OCI-LY7 (cell line): ENCODE results near the gene TRABD2B. TPM values are rescaled to one million over a fixed set of nuclear protein-coding genes. Genes with fewer than 3 reads are reported as not detected.

Experiments used
- BruUV-seq: library from RNA; stranded (reverse); fragments of 400-500 nt; replicated peaks from 2 replicates; lab custom pipeline; 2021; lab: Mats Ljungman, UMichigan
- CTCF ChIA-PET: fragments of 300-600 bp; sonication (Branson Sonifier 250); formaldehyde crosslinking; loops from one replicate; lab custom pipeline; 2022; ENCODE audit warnings: antibody characterized with exemption; ENCODE audit not compliant: unreplicated experiment; lab: Charles Lee
- POLR2A ChIA-PET: fragments of 300-600 bp; sonication (Branson Sonifier 250); formaldehyde crosslinking; loops from one replicate; lab custom pipeline; 2022; ENCODE audit warnings: antibody characterized with exemption; lab: Charles Lee
- DNase-seq: peaks from one replicate; pipeline ENCODE4 v3.0.0-alpha.2; 2015; ENCODE audit warnings: low spot score
- H2AFZ ChIP-seq: fragments of 200-600 bp; sonication (generic), shearing (Covaris generic); 2 replicates; pipeline ENCODE4 v1.6.1; 2014; ENCODE audit warnings: mild to moderate bottlenecking, antibody characterized with exemption, low read length, moderate library complexity
- H3K27ac ChIP-seq: fragments of 200-600 bp; sonication (generic); 2 replicates; pipeline ENCODE4 v1.5.1; 2014; ENCODE audit warnings: mixed run types, low read depth, mild to moderate bottlenecking, moderate library complexity, low read length, inconsistent platforms; ENCODE audit not compliant: poor library complexity, severe bottlenecking
- H3K36me3 ChIP-seq: fragments of 200-600 bp; sonication (generic); 2 replicates; pipeline ENCODE4 v1.6.1; 2014; ENCODE audit warnings: mild to moderate bottlenecking, antibody characterized with exemption, low read length, moderate library complexity, mixed read lengths; ENCODE audit not compliant: insufficient read depth
- H3K4me1 ChIP-seq: fragments of 200-600 bp; sonication (generic); 2 replicates; pipeline ENCODE4 v1.5.1; 2014; ENCODE audit warnings: mild to moderate bottlenecking, low read length; ENCODE audit not compliant: insufficient read depth, poor library complexity, severe bottlenecking
- H3K4me2 ChIP-seq: fragments of 200-600 bp; sonication (generic); 2 replicates; pipeline ENCODE4 v1.6.1; 2014; ENCODE audit warnings: mild to moderate bottlenecking, low read length
- H3K4me3 ChIP-seq: fragments of 200-600 bp; sonication (generic); 2 replicates; pipeline ENCODE4 v1.5.1; 2014; ENCODE audit warnings: mild to moderate bottlenecking, low read depth, low read length; ENCODE audit not compliant: poor library complexity, severe bottlenecking
- H3K79me2 ChIP-seq: fragments of 200-600 bp; sonication (generic); 2 replicates; pipeline ENCODE4 v1.6.1; 2016; ENCODE audit warnings: low read depth, mild to moderate bottlenecking, low read length, moderate library complexity, mixed read lengths; ENCODE audit not compliant: insufficient read depth
- H3K9me2 ChIP-seq: fragments of 200-600 bp; sonication (generic); 2 replicates; pipeline ENCODE4 v1.6.1; 2016; ENCODE audit warnings: mild to moderate bottlenecking, low read length, mixed read lengths; ENCODE audit not compliant: insufficient read depth
- H3K9me3 ChIP-seq: fragments of 200-600 bp; sonication (generic); 2 replicates; pipeline ENCODE4 v1.6.1; 2014; ENCODE audit warnings: mild to moderate bottlenecking, mixed run types, low read length, mixed read lengths
- H4K20me1 ChIP-seq: fragments of 200-600 bp; sonication (generic); 2 replicates; pipeline ENCODE4 v1.6.1; 2014; ENCODE audit warnings: mild to moderate bottlenecking, antibody characterized with exemption, low read length, moderate library complexity, mixed read lengths; ENCODE audit not compliant: insufficient read depth
- CTCF ChIP-seq: fragments of 200-600 bp; sonication (generic); conservative IDR thresholded peaks from 2 replicates; pipeline ENCODE4 v1.5.1; 2014; ENCODE audit warnings: mild to moderate bottlenecking, antibody characterized with exemption, low read length, moderate library complexity, mixed read lengths
- EZH2phosphoT487 ChIP-seq: fragments of 200-600 bp; sonication (generic); IDR thresholded peaks from 2 replicates; pipeline ENCODE4 v1.6.1; 2018; ENCODE audit warnings: low read depth, borderline replicate concordance, mild to moderate bottlenecking, mixed run types, antibody characterized with exemption, low read length, moderate library complexity, mixed read lengths
- intact Hi-C: fragments of 100-400 bp; cut with micrococcal nuclease; formaldehyde crosslinking; loops from one replicate; pipeline ENCODE4 v1.10.0; 2022; ENCODE audit not compliant: unreplicated experiment
- total RNA-seq, 2 experiments: library from RNA; depleted of rRNA in 1 of 2; stranded (reverse); fragments of >200 nt in 1 of 2; shearing (Covaris generic) in 1 of 2; gene quantifications; 2 replicates each; pipeline ENCODE4 v1.2.3, GENCODE V29; 2014 to 2022

Gene TRABD2B
- total RNA-seq, 2 experiments from 2014 or later = not detected

DNA sequence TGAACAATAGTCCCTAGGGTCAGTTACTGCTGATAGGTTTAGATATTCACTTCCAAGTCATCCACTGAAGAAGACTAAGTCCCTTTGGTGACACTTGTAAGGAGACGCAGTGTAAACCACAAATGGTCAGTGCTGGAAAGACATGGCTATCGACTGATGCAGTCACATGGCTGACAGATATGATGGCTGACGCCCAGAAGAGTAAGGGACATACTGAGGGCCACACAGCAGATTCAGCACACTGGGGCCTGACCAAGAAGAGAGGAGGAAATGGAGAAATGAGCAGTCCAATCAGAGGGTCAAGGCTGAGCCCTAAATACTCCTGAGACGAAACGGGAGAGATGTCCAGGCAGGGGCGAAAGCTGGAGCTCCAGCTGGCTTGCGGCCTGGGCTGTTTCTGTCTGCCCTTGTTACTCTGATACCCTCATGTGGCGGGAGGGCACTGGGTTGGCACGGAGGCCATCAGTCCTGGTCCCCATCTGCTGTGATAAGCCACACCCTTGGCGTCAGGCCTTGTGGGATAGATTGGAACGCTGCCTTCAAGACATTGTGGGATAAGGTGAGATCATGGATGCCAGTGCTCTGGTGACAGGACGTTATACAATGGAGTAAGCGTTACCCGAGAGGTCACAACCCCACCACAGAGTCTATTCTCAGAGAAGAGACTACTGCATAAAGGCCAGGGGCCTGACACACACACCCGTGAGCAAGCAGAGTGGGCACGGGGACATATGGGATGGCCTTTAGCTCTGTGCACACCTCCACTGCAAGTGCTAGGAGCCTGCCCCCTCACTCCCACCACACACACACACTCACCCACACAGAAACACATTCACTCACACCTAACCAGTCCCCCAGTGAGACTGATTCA lies 158.4 kb downstream of the TRABD2B start:
- intact Hi-C loops = no loop called here
- no TSS peak for BruUV-seq

GRCh38 chr1:47837866-47838561 lies 159.2 kb downstream of the TRABD2B start:
- H3K36me3 ChIP-seq = no peaks in the 10 kb centered on the region
- no peak for TF ChIP-seq CTCF
- TF ChIP-seq EZH2phosphoT487 = no peak
- no peaks in the 10 kb centered on the region for H4K20me1 ChIP-seq
- BruUV-seq = no TSS peak
- H3K9me2 ChIP-seq = no peaks in the 10 kb centered on the region
- no peaks in the 10 kb centered on the region for H3K4me1 ChIP-seq
- no peak for DNase-seq
- ChIA-PET CTCF (no interaction called here), POLR2A (no interaction called here)
- H3K4me3 ChIP-seq = no peak overlapping the region
- H3K27ac ChIP-seq = no peak overlapping the region
- H2AFZ ChIP-seq = no peak overlapping the region
- no peaks in the 10 kb centered on the region for H3K79me2 ChIP-seq
- H3K9me3 ChIP-seq = no peaks in the 10 kb centered on the region
- H3K4me2 ChIP-seq = no peak overlapping the region
- intact Hi-C loops = no loop called here

More for the DNA sequence above, 158.4 kb downstream of the TRABD2B start:
- TF ChIP-seq CTCF (no peak), EZH2phosphoT487 (no peak)
- no peak for DNase-seq
- Histone ChIP-seq H3K4me1 (no peaks in the 10 kb centered on the region), H3K9me3 (no peaks in the 10 kb centered on the region), H3K36me3 (no peaks in the 10 kb centered on the region), H3K4me3 (no peak overlapping the region), H2AFZ (no peak overlapping the region), H3K4me2 (no peak overlapping the region), H3K9me2 (no peaks in the 10 kb centered on the region), H3K27ac (no peak overlapping the region), H4K20me1 (no peaks in the 10 kb centered on the region), H3K79me2 (no peaks in the 10 kb centered on the region)
- ChIA-PET CTCF (no interaction called here), POLR2A (no interaction called here)
